B cell (primary cell): ENCODE results near the gene RPP25L. TPM values are rescaled to one million over a fixed set of nuclear protein-coding genes. Genes with fewer than 3 reads are reported as not detected.
A peak's percentile ranks its signal among the peaks of the same experiment; 100 is the strongest.

Source experiments
- ATAC-seq: fragments of 200-7000 bp; cut with Tn5 transposase; one replicate; pipeline ENCODE4 v1.10.0; 2021; ENCODE audit warnings: low read depth, mild to moderate bottlenecking, moderate number of reproducible peaks, moderate library complexity
- CTCF ChIA-PET: fragments of 350-600 bp; sonication (Branson Sonifier 250); formaldehyde crosslinking; loops from one replicate; lab custom pipeline; 2021; ENCODE audit warnings: antibody characterized with exemption, inconsistent platforms; lab: Charles Lee
- POLR2A ChIA-PET: fragments of 350-600 bp; sonication (Branson Sonifier 250); formaldehyde crosslinking; loops from one replicate; lab custom pipeline; 2021; ENCODE audit warnings: antibody characterized with exemption; lab: Charles Lee
- DNase-seq: peaks from one replicate; pipeline ENCODE4 v3.0.0; 2013
- H2AFZ ChIP-seq: 2 replicates; pipeline ENCODE4 v1.6.1; 2012; ENCODE audit warnings: mild to moderate bottlenecking, low read depth, low read length; ENCODE audit not compliant: insufficient read depth, poor library complexity, severe bottlenecking
- H3K27ac ChIP-seq, 2 donors: 1 replicate in 1 of 2; 2 replicates in 1 of 2; pipeline ENCODE4 v1.5.1; 2012 to 2013; ENCODE audit warnings: low read length in 2 of 2, mild to moderate bottlenecking in 2 of 2, moderate library complexity in 1 of 2
- H3K27me3 ChIP-seq, 4 experiments: fragments of 200-600 bp in 1 of 4; sonication (generic) in 1 of 4; replicated peaks in 1 of 4; 1 replicate in 2 of 4; 2 replicates in 2 of 4; pipeline versions ENCODE4 v1.6.1 to v1.7.0; 2013 to 2016; ENCODE audit warnings: low read length in 3 of 4, mild to moderate bottlenecking in 2 of 4, mixed read lengths in 1 of 4, moderate library complexity in 1 of 4; ENCODE audit not compliant: insufficient read depth in 4 of 4, control insufficient read depth in 3 of 4; ENCODE audit errors: control extremely low read depth in 1 of 4
- H3K36me3 ChIP-seq, 2 experiments: replicated peaks in 1 of 2; 1 replicate in 1 of 2; 2 replicates in 1 of 2; pipeline versions ENCODE4 v1.6.1 to v1.7.1; 2013; ENCODE audit warnings: low read length in 1 of 2; ENCODE audit not compliant: insufficient read depth in 2 of 2, control insufficient read depth in 1 of 2; ENCODE audit errors: control extremely low read depth in 1 of 2, extremely low read depth in 1 of 2
- H3K4me1 ChIP-seq, 2 donors: fragments of 200-600 bp in 1 of 2; sonication (generic) in 1 of 2; 1 replicate in 1 of 2; 2 replicates in 1 of 2; pipeline versions ENCODE4 v1.5.1 to v1.6.1; 2013 to 2017; ENCODE audit warnings: low read length in 2 of 2; ENCODE audit not compliant: control insufficient read depth in 2 of 2, insufficient read depth in 2 of 2
- H3K4me2 ChIP-seq: replicated peaks from 2 replicates; pipeline ENCODE3; 2012; ENCODE audit warnings: mild to moderate bottlenecking, low read depth, low read length; ENCODE audit not compliant: poor library complexity, severe bottlenecking
- H3K4me3 ChIP-seq, 5 experiments: fragments of 200-600 bp in 1 of 5; sonication (generic) in 1 of 5; 1 replicate in 3 of 5; 2 replicates in 2 of 5; pipeline versions ENCODE4 v1.5.1 to v1.7.0; 2011 to 2016; ENCODE audit warnings: low read length in 4 of 5, mild to moderate bottlenecking in 4 of 5, low read depth in 2 of 5, control low read depth in 1 of 5, moderate library complexity in 1 of 5; ENCODE audit not compliant: insufficient read depth in 1 of 5; ENCODE audit errors: control extremely low read depth in 1 of 5, extremely low read depth in 1 of 5
- H3K79me2 ChIP-seq: fragments of 200-600 bp; sonication (generic); one replicate; pipeline ENCODE4 v1.6.0; 2016; ENCODE audit warnings: low read length; ENCODE audit not compliant: control insufficient read depth, insufficient read depth
- H3K9ac ChIP-seq: fragments of 200-600 bp; sonication (generic); 2 replicates; pipeline ENCODE4 v1.6.1; 2017; ENCODE audit warnings: mild to moderate bottlenecking, low read length, moderate library complexity
- H3K9me3 ChIP-seq, 3 donors: one replicate each; pipeline versions ENCODE4 v1.6.1 to v1.7.1; 2013; ENCODE audit warnings: low read length in 2 of 3; ENCODE audit not compliant: control insufficient read depth in 2 of 3, insufficient read depth in 1 of 3; ENCODE audit errors: control extremely low read depth in 1 of 3
- H4K20me1 ChIP-seq: 2 replicates; pipeline ENCODE4 v1.6.0; 2012; ENCODE audit warnings: mild to moderate bottlenecking, low read length; ENCODE audit not compliant: insufficient read depth, control insufficient read depth, poor library complexity, severe bottlenecking
- H3K27ac Mint-ChIP-seq: one replicate; pipeline ENCODE4 v1.8.0; 2021; ENCODE audit warnings: mixed read lengths
- H3K27me3 Mint-ChIP-seq: one replicate; pipeline ENCODE4 v1.8.0; 2021; ENCODE audit warnings: mixed read lengths
- H3K4me1 Mint-ChIP-seq: one replicate; pipeline ENCODE4 v1.8.0; 2021; ENCODE audit warnings: mixed read lengths
- H3K4me3 Mint-ChIP-seq: one replicate; pipeline ENCODE4 v1.8.0; 2021; ENCODE audit warnings: mixed read lengths
- H3K9me3 Mint-ChIP-seq: one replicate; pipeline ENCODE4 v1.8.0; 2022; ENCODE audit warnings: mixed read lengths; ENCODE audit not compliant: insufficient read depth
- CTCF ChIP-seq: fragments of 200-600 bp; IDR thresholded peaks from one replicate; pipeline ENCODE4 v1.8.0; 2022; ENCODE audit warnings: antibody characterized with exemption, mild to moderate bottlenecking
- EZH2 ChIP-seq: IDR thresholded peaks from 2 replicates; pipeline ENCODE4 v1.6.1; 2012; ENCODE audit warnings: borderline replicate concordance, low read depth, mild to moderate bottlenecking, moderate library complexity, low read length; ENCODE audit not compliant: insufficient read depth, poor library complexity, severe bottlenecking
- WGBS: methylation state at CpG from one replicate; pipeline ENCODE4 v1.1.5; 2013; ENCODE audit warnings: missing lambda C conversion rate; ENCODE audit not compliant: insufficient coverage; 5-methylcytosine and 5-hydroxymethylcytosine counted together
- intact Hi-C: fragments of 100-400 bp; cut with micrococcal nuclease; formaldehyde crosslinking; loops from one replicate; pipeline ENCODE4 v1.10.0; 2022
- polyA minus RNA-seq: library from RNA; depleted of rRNA, polyadenylated mRNA; stranded (reverse); fragments of >200 nt; gene quantifications from 2 replicates; pipeline ENCODE4 v1.2.3, GENCODE V29; 2012
- polyA plus RNA-seq: library from polyadenylated mRNA; depleted of rRNA; stranded (reverse); fragments of >200 nt; gene quantifications from 2 replicates; pipeline ENCODE4 v1.2.3, GENCODE V29; 2012
- total RNA-seq, 2 donors: library from RNA; stranded (reverse); fragments of 120-200 nt in 1 of 2; gene quantifications; 1 replicate in 1 of 2; 2 replicates in 1 of 2; pipeline versions ENCODE4 v1.2.3 to v1.2.4, GENCODE V29; 2013 to 2022

The RPP25L gene
- 20.2 and 21.7 TPM in 2 replicates for total RNA-seq
- 24.7 TPM for total RNA-seq (2013)
- polyA plus RNA-seq: 14.8 and 27.0 TPM in 2 replicates
- 30.4 and 39.2 TPM in 2 replicates for polyA minus RNA-seq

- ChIA-PET CTCF (interaction anchor here (0.9 to 8.3 kb wide), 10 partner anchors 8 to 233 kb away, joined by 3 to 150 read pairs (median 4); partner anchors contain the start of genes ARID3C, DCTN3 and SIGMAR1), POLR2A (interaction anchor here (1.0 to 2.6 kb wide), 4 partner anchors 8 to 35 kb away, joined by 4 to 10 read pairs (median 7); partner anchors contain the start of genes DCTN3, GALT and SIGMAR1)
- ATAC-seq: peak; percentile 95
- Histone ChIP-seq H3K79me2 (peaks cover 9% of the 10 kb centered on the region), H3K9ac (peak within 1 kb of the TSS; percentile 98), H3K4me3 (peak within 1 kb of the TSS; percentile 69 to 97 (median 80)), H3K4me1 (peaks cover 7 to 21% of the 10 kb centered on the region in 2 donors), H3K27me3 (no peaks in the 10 kb centered on the region), H3K27ac (peak within 1 kb of the TSS; percentile 78 to 87), H3K36me3 (peaks cover 0 to 13% of the 10 kb centered on the region in 2 experiments), H3K4me2 (peak within 1 kb of the TSS; percentile 98), H2AFZ (peak within 1 kb of the TSS; percentile 99), H3K9me3 (peaks cover 0 to 7% (median 0%) of the 10 kb centered on the region in 3 donors), H4K20me1 (no peaks in the 10 kb centered on the region)
- intact Hi-C loops: loop anchor here (1.0 to 10.0 kb wide), 11 partner anchors 8 to 797 kb away; partner anchors contain the start of genes ARID3C, DCTN3, DNAI1 and FAM219A
- Mint-ChIP-seq H3K4me3 (peak within 1 kb of the TSS; percentile 91), H3K27ac (peak within 1 kb of the TSS; percentile 90), H3K4me1 (peaks cover 22% of the 10 kb centered on the region), H3K9me3 (no peaks in the 10 kb centered on the region), H3K27me3 (no peaks in the 10 kb centered on the region)
- TF ChIP-seq EZH2 (no peak), CTCF (no peak)
- WGBS: under 1% methylated on average over 77 of the region's 77 CpGs
- peak; percentile 91 for DNase-seq
Measured at GRCh38 chr9:34611811-34612787, at the start of gene RPP25L. Gene RPP25L (minus strand): TSS chr9:34612097. CDS start chr9:34611296, 801 bp downstream.
